ENCODE results near the gene FAM78A.

DNA sequence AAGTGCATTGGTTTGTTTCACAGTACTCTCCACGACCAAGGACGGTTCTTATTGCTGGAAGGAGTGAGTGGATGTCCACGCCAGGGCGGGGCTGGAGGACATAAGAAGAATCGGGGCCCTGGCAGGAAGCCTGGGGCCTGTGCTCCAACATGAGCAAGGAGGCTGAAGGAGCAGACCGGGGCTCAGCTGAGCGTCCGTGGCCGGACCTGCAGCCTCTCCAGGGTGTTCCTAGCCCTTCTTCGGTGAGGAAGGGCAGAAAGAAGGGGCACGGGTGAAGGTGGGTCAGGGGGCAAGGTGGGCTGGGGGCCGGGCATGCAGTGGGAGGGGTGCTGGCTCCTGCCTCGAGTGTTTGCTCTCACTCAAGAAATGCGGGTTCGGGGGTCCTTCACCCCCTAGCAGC lies 18.1 kb downstream of the FAM78A start:
- TF ChIP-seq EP300 (IDR thresholded peaks at IDR 0.05) (no peak), POLR2A (IDR thresholded peaks at IDR 0.05) (no peak), POLR2AphosphoS5 (IDR thresholded peaks at IDR 0.05) (no peak)
- TF ChIP-seq, protein P1, sequence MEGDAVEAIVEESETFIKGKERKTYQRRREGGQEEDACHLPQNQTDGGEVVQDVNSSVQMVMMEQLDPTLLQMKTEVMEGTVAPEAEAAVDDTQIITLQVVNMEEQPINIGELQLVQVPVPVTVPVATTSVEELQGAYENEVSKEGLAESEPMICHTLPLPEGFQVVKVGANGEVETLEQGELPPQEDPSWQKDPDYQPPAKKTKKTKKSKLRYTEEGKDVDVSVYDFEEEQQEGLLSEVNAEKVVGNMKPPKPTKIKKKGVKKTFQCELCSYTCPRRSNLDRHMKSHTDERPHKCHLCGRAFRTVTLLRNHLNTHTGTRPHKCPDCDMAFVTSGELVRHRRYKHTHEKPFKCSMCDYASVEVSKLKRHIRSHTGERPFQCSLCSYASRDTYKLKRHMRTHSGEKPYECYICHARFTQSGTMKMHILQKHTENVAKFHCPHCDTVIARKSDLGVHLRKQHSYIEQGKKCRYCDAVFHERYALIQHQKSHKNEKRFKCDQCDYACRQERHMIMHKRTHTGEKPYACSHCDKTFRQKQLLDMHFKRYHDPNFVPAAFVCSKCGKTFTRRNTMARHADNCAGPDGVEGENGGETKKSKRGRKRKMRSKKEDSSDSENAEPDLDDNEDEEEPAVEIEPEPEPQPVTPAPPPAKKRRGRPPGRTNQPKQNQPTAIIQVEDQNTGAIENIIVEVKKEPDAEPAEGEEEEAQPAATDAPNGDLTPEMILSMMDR (IDR thresholded peaks at IDR 0.05): no peak

Data from sigmoid colon (tissue), 4 donors.